Activated CD8-positive, alpha-beta T cell treated with anti-CD3 and anti-CD28 coated beads, Interleukin-2, amount 10 ng/mL, durations not matched to agents 7 days and 5 days (primary cell): Measurements from ENCODE around the gene SLC25A46. TPM values are rescaled to one million over a fixed set of nuclear protein-coding genes. Genes with fewer than 3 reads are reported as not detected.
A peak's percentile ranks its signal among the peaks of the same experiment; 100 is the strongest.
"Not testable (repeated sequence)": the region's sequence is repeated elsewhere in the genome, so short reads cannot be mapped to it uniquely, and the experiment has no call there.

Source experiments
- ATAC-seq: fragments of 150-1000 bp; cut with Tn5 transposase; one replicate; pipeline ENCODE4 v1.10.0; 2021; ENCODE audit warnings: moderate library complexity
- CTCF ChIA-PET: fragments of 350-600 bp; sonication (Branson Sonifier 250); formaldehyde crosslinking; loops from one replicate; lab custom pipeline; 2021; ENCODE audit warnings: antibody characterized with exemption; lab: Charles Lee
- POLR2A ChIA-PET: fragments of 350-600 bp; sonication (Branson Sonifier 250); formaldehyde crosslinking; loops from one replicate; lab custom pipeline; 2021; ENCODE audit warnings: antibody characterized with exemption; lab: Charles Lee
- DNase-seq: peaks from one replicate; pipeline ENCODE4 v3.0.0-alpha.2; 2020
- H3K27ac Mint-ChIP-seq: one replicate; pipeline ENCODE4 v1.8.0; 2021; ENCODE audit warnings: mild to moderate bottlenecking, mixed read lengths
- H3K27me3 Mint-ChIP-seq: one replicate; pipeline ENCODE4 v1.8.0; 2021; ENCODE audit warnings: low read depth, mixed read lengths
- H3K36me3 Mint-ChIP-seq: one replicate; pipeline ENCODE4 v1.8.0; 2021; ENCODE audit warnings: low read depth, mixed read lengths
- H3K4me1 Mint-ChIP-seq: one replicate; pipeline ENCODE4 v1.8.0; 2021; ENCODE audit warnings: low read depth, mixed read lengths
- H3K4me3 Mint-ChIP-seq: one replicate; pipeline ENCODE4 v1.8.0; 2021; ENCODE audit warnings: mild to moderate bottlenecking, mixed read lengths
- H3K9me3 Mint-ChIP-seq: one replicate; pipeline ENCODE4 v1.8.0; 2022; ENCODE audit warnings: mixed read lengths; ENCODE audit not compliant: insufficient read depth
- total RNA-seq, 2 experiments: library from RNA; stranded (reverse); gene quantifications; one replicate each; pipeline ENCODE4 v1.2.3, GENCODE V29; 2021

The SLC25A46 gene
- total RNA-seq, 2 experiments from 2014 or later: 41.1 to 47.3 TPM

- H3K4me3 Mint-ChIP-seq: peak overlapping the region; percentile 80
- peaks cover 9% of the 10 kb centered on the region for H3K4me1 Mint-ChIP-seq
- no peaks in the 10 kb centered on the region for H3K27me3 Mint-ChIP-seq
- peak; percentile 58 for ATAC-seq
- ChIA-PET POLR2A (interaction anchor here (0.7 kb wide), 1 partner anchor 11 kb away, joined by 3 read pairs; the partner anchor contains the start of gene SLC25A46), CTCF (no interaction called here)
- no peaks in the 10 kb centered on the region for H3K9me3 Mint-ChIP-seq
- no peaks in the 10 kb centered on the region for H3K36me3 Mint-ChIP-seq
- H3K27ac Mint-ChIP-seq: peak overlapping the region; percentile 36
- DNase-seq: no peak
Measured at GRCh38 chr5:110727025-110727314, 11.8 kb upstream of the SLC25A46 start.

DNA sequence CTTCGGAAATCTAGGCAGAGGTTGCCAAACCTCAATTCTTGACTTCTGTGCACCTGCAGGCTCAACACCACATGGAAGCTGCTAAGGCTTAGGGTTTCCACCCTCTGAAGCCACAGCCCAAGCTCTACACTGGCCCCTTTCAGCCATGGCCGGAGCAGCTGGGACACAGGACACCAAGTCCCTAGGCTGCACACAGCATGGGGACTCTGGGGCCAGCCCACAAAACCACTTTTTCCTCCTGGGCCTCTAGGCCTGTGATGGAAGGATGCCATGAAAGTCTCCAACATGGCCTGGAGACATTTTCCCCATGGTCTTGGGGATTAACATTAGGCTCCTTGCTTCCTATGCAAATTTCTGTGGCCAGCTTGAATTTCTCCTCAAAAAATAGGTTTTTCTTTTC lies 7.3 kb upstream of the SLC25A46 start:
- DNase-seq, H3K4me1 Mint-ChIP-seq, CTCF ChIA-PET, H3K36me3 Mint-ChIP-seq, POLR2A ChIA-PET, ATAC-seq, H3K27ac Mint-ChIP-seq, H3K4me3 Mint-ChIP-seq, H3K9me3 Mint-ChIP-seq: not testable (repeated sequence)
- H3K27me3 Mint-ChIP-seq: peaks cover 10% of the 10 kb centered on the region

- H3K27me3 Mint-ChIP-seq: peaks cover 15% of the 10 kb centered on the region
- ChIA-PET POLR2A (no interaction called here), CTCF (no interaction called here)
- no peaks in the 10 kb centered on the region for H3K36me3 Mint-ChIP-seq
- H3K4me1 Mint-ChIP-seq: peaks cover 9% of the 10 kb centered on the region
- no peak overlapping the region for H3K27ac Mint-ChIP-seq
- H3K9me3 Mint-ChIP-seq: no peaks in the 10 kb centered on the region
- DNase-seq: no peak
- H3K4me3 Mint-ChIP-seq: no peak overlapping the region
- no peak for ATAC-seq
Measured at GRCh38 chr5:110734101-110734500, 4.7 kb upstream of the SLC25A46 start.

GRCh38 chr5:110735556-110735955 lies 3.3 kb upstream of the SLC25A46 start:
- H3K9me3 Mint-ChIP-seq: no peaks in the 10 kb centered on the region
- no peak overlapping the region for H3K27ac Mint-ChIP-seq
- ChIA-PET CTCF (interaction anchor here (1.4 kb wide), 1 partner anchor 17 kb away, joined by 4 read pairs; no protein-coding TSS in a partner anchor), POLR2A (no interaction called here)
- H3K27me3 Mint-ChIP-seq: peaks cover 15% of the 10 kb centered on the region
- ATAC-seq (no peak), DNase-seq (no peak)
- no peak overlapping the region for H3K4me3 Mint-ChIP-seq
- peaks cover 6% of the 10 kb centered on the region for H3K36me3 Mint-ChIP-seq
- H3K4me1 Mint-ChIP-seq: peaks cover 17% of the 10 kb centered on the region

DNA sequence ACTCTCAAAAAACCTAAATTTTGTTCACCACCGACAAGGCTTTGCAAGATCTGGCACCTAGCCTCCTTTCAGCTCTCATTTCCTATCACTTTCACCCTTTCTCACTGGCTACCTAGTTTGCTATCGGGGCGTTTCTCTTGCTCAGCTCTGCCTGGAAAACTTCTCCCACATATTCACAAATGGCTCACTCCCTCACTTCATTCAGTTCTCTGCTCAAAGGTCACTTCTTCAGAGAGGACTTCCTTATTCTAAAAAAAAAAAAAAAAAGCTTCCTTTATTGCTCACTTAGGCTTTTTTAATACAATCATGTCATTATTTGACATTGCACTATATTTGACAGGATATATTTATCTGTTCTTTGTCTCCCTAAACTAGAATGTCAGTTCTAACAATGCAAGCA lies 2.1 kb upstream of the SLC25A46 start:
- H3K27ac Mint-ChIP-seq: no peak overlapping the region
- H3K4me1 Mint-ChIP-seq: peaks cover 23% of the 10 kb centered on the region
- POLR2A ChIA-PET: interaction anchor here (0.6 kb wide), 1 partner anchor 649 kb away, joined by 5 read pairs; no protein-coding TSS in a partner anchor
- no peak for ATAC-seq
- H3K9me3 Mint-ChIP-seq: no peaks in the 10 kb centered on the region
- H3K27me3 Mint-ChIP-seq: peaks cover 15% of the 10 kb centered on the region
- no peak overlapping the region for H3K4me3 Mint-ChIP-seq
- no peak for DNase-seq
- peaks cover 10% of the 10 kb centered on the region for H3K36me3 Mint-ChIP-seq
- CTCF ChIA-PET: interaction anchor here (1.4 to 2.8 kb wide), 2 partner anchors 16 to 20 kb away, joined by 4 to 13 read pairs; no protein-coding TSS in a partner anchor

DNA sequence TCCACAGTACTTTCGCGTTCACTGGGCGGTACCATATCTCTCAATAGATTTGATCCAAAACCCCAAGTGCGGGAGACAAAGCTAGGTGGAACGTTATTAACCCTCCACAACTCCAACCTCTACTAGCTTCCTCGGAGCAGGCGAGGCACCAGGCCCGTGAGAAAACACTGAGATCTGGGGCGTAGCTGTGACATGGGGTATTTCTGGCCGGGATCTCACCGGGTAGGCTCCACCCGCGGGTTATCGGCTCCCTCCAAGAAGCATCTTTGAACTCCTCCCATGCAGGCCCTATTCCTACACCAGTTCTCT lies 350 bp upstream of the SLC25A46 start:
- Mint-ChIP-seq H3K36me3 (peaks cover 10% of the 10 kb centered on the region), H3K4me3 (peak overlapping the region; percentile 90), H3K9me3 (no peaks in the 10 kb centered on the region), H3K27ac (peak overlapping the region; percentile 94), H3K4me1 (peaks cover 28% of the 10 kb centered on the region), H3K27me3 (peaks cover 15% of the 10 kb centered on the region)
- ChIA-PET POLR2A (interaction anchor here (0.7 to 3.7 kb wide), 6 partner anchors 10 to 1423 kb away, joined by 3 to 47 read pairs (median 4); partner anchors contain the start of gene TMEM232), CTCF (interaction anchor here (0.9 to 2.8 kb wide), 4 partner anchors 13 to 793 kb away, joined by 3 to 13 read pairs (median 3); no protein-coding TSS in a partner anchor)
- DNase-seq (no peak), ATAC-seq (peak; percentile 81)

DNA sequence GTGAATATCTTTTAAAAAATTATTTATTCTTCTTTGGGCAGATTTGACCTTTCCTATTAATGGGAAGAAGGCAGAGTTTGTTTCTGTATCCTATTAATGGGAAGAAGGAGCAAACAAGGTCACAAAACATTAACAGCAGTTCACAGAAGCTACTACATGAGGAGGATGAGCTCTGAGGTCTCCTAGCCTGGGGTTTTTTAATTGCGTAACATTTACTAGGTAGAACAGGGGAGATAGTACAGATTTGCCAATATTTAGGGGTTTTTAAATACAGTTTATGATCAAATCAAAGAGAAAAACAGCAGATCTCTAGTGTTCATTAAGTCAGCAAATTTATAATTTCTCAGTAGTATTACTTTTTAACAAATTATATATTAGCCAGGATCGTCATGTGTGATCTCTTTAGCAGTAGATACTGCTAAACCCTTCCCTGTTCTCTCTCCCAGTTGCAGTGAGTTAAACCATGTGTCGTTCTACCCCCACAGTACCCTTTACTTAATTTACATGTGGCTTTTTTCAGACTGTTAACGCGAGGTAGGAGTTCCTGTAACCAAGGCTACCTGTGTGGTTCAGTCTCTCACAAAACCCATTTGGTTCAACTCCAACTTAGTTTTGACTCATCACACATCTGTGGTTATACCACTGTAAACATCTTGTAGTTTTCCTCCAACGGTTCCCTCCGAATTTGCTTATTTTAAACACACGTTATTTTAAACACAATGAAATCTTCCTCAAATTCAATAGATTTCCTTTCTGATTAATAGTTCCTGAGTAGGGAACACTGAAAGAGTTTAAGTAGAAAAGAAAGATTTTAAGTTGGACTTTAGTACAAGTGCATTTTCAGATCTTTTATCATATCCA lies 13.3 kb downstream of the SLC25A46 start:
- CTCF ChIA-PET: interaction anchor here (0.9 to 1.4 kb wide), 5 partner anchors 11 to 472 kb away, joined by 3 to 4 read pairs (median 3); partner anchors contain the start of genes CAMK4, SLC25A46 and WDR36

GRCh38 chr5:110752953-110753352 lies 14.1 kb downstream of the SLC25A46 start:
- peak; percentile 28 for ATAC-seq
- no peak for DNase-seq
- Mint-ChIP-seq H3K27me3 (no peaks in the 10 kb centered on the region), H3K36me3 (peaks cover 52% of the 10 kb centered on the region), H3K27ac (peak overlapping the region; percentile 76), H3K4me3 (peak overlapping the region; percentile 49), H3K9me3 (no peaks in the 10 kb centered on the region), H3K4me1 (peaks cover 44% of the 10 kb centered on the region)
- POLR2A ChIA-PET: interaction anchor here (4.7 kb wide), 1 partner anchor 13 kb away, joined by 47 read pairs; the partner anchor contains the start of gene SLC25A46
- CTCF ChIA-PET: interaction anchor here (1.0 to 1.4 kb wide), 3 partner anchors 17 to 471 kb away, joined by 3 to 4 read pairs (median 3); partner anchors contain the start of genes CAMK4 and WDR36

More for the DNA sequence above, 13.3 kb downstream of the SLC25A46 start:
- Mint-ChIP-seq H3K4me3 (peak overlapping the region; percentile 49), H3K36me3 (peaks cover 53% of the 10 kb centered on the region), H3K27me3 (no peaks in the 10 kb centered on the region), H3K4me1 (peaks cover 44% of the 10 kb centered on the region), H3K9me3 (no peaks in the 10 kb centered on the region), H3K27ac (peak overlapping the region; percentile 76)
- DNase-seq: peak; percentile 68
- peak; percentile 90 for ATAC-seq
- POLR2A ChIA-PET: interaction anchor here (4.7 kb wide), 1 partner anchor 12 kb away, joined by 47 read pairs; the partner anchor contains the start of gene SLC25A46

DNA sequence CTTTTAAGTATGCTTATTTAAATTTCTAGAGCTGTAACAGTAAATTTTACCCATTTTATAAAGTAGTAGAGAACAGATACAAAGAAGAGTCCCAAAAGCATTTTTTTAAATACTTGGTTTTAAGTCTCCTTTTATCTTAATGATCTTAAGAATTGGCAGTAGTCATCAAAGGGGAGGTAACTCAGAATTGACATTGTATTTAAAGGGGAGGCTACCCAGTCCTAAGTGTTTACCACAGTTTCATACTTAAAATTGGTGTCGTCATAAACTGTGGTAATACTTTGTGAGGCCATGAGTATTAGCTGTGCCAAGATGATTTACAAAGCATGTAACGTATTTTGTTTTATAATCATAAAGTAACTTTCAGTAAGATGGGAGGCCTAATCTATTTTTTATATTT lies 14.8 kb downstream of the SLC25A46 start:
- no peak for ATAC-seq
- H3K27ac Mint-ChIP-seq: no peak overlapping the region
- POLR2A ChIA-PET: interaction anchor here (4.7 kb wide), 1 partner anchor 14 kb away, joined by 47 read pairs; the partner anchor contains the start of gene SLC25A46
- no peaks in the 10 kb centered on the region for H3K27me3 Mint-ChIP-seq
- peaks cover 51% of the 10 kb centered on the region for H3K36me3 Mint-ChIP-seq
- no peaks in the 10 kb centered on the region for H3K9me3 Mint-ChIP-seq
- H3K4me3 Mint-ChIP-seq: no peak overlapping the region
- DNase-seq: no peak
- CTCF ChIA-PET: interaction anchor here (1.0 to 1.4 kb wide), 3 partner anchors 17 to 470 kb away, joined by 3 to 4 read pairs (median 3); partner anchors contain the start of genes CAMK4 and WDR36
- H3K4me1 Mint-ChIP-seq: peaks cover 44% of the 10 kb centered on the region

DNA sequence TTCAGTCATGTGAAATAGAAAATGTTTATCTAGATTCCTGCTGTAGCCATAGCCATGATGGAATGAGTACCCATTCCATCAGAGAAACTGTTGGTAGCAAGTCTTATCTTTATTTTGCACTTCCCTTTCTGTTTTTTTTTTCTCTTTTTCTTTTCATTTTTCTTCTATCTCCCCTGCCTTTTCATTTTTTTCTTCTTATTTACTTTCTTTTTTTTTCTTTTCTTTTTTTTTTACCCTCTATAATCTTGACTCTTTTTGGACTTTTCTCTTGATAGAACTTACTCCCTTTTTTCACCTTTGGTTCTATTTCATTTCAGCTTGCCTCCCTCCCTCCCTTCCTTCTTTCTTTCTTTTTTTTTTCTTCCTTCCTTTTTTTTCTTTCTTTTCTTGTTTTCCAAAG lies 15.4 kb downstream of the SLC25A46 start:
- Mint-ChIP-seq H3K27ac (peak overlapping the region; percentile 23), H3K4me3 (no peak overlapping the region), H3K9me3 (no peaks in the 10 kb centered on the region), H3K4me1 (peaks cover 44% of the 10 kb centered on the region), H3K27me3 (no peaks in the 10 kb centered on the region), H3K36me3 (peaks cover 45% of the 10 kb centered on the region)
- POLR2A ChIA-PET: interaction anchor here (4.7 kb wide), 1 partner anchor 14 kb away, joined by 47 read pairs; the partner anchor contains the start of gene SLC25A46
- CTCF ChIA-PET: no interaction called here
- no peak for DNase-seq
- ATAC-seq: no peak

- H3K4me1 Mint-ChIP-seq: peaks cover 26% of the 10 kb centered on the region
- CTCF ChIA-PET: interaction anchor here (1.0 to 2.2 kb wide), 6 partner anchors 10 to 336 kb away, joined by 3 to 13 read pairs (median 6); partner anchors contain the start of gene SLC25A46
- peaks cover 31% of the 10 kb centered on the region for H3K36me3 Mint-ChIP-seq
- no peaks in the 10 kb centered on the region for H3K27me3 Mint-ChIP-seq
- ATAC-seq (no peak), DNase-seq (peak; percentile 47)
- H3K27ac Mint-ChIP-seq: no peak overlapping the region
- H3K4me3 Mint-ChIP-seq: no peak overlapping the region
- POLR2A ChIA-PET: interaction anchor here (0.6 to 1.1 kb wide), 2 partner anchors 18 to 468 kb away, joined by 3 read pairs; partner anchors contain the start of gene SLC25A46
- no peaks in the 10 kb centered on the region for H3K9me3 Mint-ChIP-seq
Measured at GRCh38 chr5:110757118-110757729, 18.4 kb downstream of the SLC25A46 start.
